ENCODE measurements around the gene PPA1.
"Not testable (repeated sequence)": the region's sequence is repeated elsewhere in the genome, so short reads cannot be mapped to it uniquely, and the experiment has no call there.

The PPA1 gene

GRCh38 chr10:70167246-70167645 is 66.0 kb downstream of the PPA1 start:
- no peak for DNase-seq

DNA sequence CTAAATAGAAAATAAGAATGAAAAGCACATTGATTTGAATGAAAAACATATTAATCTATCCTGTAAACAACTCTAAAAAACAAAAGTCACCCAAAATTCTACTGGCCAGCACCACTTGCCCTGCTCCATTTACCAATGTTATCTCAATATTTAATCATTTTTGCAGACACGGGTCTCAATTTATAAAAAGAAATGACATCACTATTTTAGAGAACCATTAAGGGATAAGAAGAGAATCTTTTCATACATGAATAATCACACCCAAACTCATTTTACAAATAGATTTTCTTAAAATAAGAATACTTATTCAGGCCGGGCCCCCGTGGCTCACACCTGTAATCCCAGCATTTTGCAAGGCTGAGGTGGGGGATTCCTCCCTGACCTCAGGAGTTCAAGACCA is 66.8 kb downstream of the PPA1 start:
- DNase-seq, result no peak

GRCh38 chr10:70164163-70164562 is 69.1 kb downstream of the PPA1 start:
- no peak for DNase-seq

DNA sequence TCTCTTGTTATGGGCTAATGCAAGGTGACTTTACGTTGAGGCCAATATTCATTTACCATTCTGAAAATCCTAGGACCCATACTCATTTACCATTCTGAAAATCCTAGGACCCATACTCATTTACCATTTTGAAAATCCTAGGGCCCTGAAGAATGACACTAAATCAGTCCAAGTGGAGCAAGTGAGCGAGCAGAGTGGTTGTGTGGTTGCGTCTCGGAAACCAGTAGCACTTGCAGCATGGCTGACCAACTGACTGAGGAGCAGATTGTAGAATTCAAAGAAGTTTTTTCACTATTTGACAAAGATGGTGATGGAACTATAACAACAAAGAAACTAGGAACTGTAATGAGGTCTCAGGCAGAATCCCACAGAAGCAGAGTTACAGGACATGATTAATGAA is 69.8 kb downstream of the PPA1 start:
- no peak for DNase-seq

DNA sequence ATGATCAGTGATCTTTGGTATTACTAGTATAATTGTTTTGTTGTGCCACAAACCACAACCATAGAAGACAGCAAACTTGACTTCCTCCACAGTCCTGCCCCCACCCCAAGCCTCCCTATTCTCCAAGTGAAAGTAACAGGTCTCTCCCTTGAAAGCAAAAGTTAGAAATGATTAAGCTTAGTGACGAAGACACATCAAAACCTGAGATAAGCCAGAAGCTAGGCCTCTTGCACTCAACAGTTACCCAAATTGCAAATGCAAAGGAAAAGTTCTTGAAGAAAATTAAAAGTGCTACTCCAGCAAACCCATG is 70.4 kb downstream of the PPA1 start:
- peak in 2 of 5 donors; percentile 32 to 77 for DNase-seq

GRCh38 chr10:70162151-70162891 is 70.9 kb downstream of the PPA1 start:
- DNase-seq, result no peak

- no peak for DNase-seq
Measured at GRCh38 chr10:70160798-70161197, 72.4 kb downstream of the PPA1 start.

DNA sequence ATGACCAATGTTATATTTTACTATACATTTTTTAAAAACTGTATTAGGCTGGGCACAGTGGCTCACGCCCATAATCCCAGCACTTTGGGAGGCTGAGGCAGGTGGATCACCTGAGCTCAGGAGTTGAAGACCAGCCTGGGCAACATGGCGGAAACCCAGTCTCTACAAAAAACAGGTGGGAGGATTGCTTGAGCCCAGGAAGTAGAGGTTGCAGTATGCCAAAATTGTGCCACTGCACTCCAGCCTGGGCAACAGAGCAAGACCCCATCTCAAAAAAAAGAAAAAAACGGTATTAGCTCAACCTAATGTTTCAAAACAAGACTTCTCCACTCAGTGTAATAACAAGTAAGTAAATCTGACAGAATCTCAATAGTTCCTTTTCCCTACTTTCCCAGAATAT is 73.9 kb downstream of the PPA1 start:
- not testable (repeated sequence) for DNase-seq

- DNase-seq, result no peak
Measured at GRCh38 chr10:70158113-70158512, 75.1 kb downstream of the PPA1 start.

DNA sequence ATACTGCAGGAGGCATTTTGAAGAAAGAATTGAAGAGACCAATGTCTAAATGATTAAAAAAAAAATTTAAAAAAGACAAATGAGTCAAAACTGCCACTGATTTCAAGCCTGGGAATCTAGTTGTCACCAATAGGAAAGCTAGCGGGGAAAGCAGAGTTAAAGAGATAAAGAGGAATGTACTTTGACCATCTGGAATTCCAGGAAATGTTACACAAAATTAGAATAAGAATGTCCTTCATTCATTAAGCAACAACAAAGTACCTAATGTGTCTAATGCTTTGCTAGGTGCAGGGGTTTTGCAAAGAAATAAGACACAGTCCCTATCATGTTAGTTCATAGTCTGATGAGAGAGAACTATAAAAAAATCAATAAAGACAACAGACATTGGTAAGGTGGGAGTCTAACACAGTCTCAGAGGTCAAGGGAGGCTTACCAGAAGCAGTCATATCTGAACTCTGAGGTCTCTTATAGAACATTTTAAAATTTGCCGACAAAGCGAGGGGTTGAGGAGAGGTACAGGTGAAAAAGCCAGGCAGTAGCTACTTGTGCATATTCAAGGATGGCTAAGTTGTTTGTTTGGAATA is 77.9 kb downstream of the PPA1 start:
- DNase-seq, result no peak

Data from T-helper 1 cell (primary cell).